GM10847 (cell line): ENCODE data around the gene SLC16A7.

Source experiments
- POLR2A ChIP-seq: IDR thresholded peaks from 2 replicates; pipeline ENCODE4 v1.6.1; 2011; ENCODE audit not compliant: insufficient read length; ENCODE audit errors: extremely low read depth

The SLC16A7 gene

DNA sequence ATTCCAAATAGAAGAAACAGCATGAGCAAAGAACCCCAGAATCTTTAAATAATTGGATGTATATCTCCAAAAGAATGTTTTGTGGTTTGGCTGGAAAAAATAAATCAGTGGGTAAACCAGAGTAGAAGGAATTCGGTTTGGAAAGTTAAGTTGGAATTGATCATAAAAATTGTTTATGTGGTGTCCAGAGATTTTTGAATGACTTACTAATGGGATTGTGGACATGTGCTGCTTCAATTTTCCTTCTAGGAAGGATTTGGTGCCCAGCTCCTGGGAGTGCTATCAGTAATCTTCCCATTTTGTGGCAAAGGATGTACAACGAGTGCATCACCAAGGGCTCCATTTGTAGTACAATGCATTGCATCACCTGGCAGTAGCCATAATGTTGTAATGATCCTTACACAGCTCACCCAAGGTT is 224.8 kb downstream of the SLC16A7 start:
- TF ChIP-seq POLR2A: no peak

DNA sequence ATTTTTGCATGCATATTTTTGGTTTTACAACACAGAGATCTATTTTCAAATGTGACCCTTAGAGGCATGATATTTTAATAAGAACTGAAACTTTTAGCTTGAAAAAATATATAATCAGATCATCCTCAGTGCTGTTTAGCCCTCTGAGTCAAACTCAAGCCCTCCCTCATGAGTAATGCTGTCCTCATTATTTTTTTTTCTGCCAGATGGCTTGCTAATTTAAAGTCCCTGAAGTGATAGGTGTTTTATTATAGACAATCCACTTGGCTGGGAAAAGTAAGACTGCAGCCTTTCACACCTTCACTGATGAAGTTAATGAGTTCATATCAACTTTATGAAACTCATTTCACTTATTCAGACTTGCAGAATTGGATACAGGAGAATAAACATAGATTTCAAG is 227.7 kb downstream of the SLC16A7 start:
- TF ChIP-seq POLR2A: no peak

DNA sequence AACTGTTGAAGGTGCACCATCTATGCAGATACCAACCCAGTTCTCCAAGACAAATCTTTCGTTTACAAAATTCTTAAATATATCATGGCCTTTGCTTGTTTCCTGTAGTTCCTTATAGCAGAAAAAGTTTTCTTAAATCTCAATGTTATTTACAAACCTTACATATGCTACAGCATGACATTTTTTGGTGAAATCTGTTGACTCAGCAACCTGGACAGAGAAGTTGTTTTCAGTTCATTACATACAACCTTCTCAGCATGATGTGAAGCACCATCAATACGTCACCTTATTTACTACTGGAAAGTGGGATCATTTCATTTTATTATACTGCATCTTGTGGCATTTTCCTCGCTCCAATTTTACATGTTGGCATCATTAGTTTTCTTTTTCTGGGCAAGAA is 231.9 kb downstream of the SLC16A7 start:
- no peak for TF ChIP-seq POLR2A

DNA sequence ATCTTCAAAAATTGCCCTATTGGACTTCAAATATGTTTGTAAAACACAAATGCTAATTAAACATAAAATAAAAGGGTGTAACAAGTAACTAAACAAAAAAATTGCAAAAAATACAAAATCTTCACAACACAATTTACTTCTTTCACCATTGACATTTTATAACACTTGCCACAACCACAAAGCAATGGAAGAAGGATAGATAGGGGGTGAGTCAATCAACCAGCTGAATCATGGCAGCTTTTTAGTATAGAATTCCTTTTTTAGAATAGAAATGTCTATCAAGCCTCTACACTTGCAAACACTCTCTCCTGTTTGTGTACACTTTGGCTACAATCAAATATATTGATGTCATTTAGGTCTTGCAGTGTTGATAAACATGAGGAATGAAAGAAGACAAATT is 232.7 kb downstream of the SLC16A7 start:
- TF ChIP-seq POLR2A: no peak

DNA sequence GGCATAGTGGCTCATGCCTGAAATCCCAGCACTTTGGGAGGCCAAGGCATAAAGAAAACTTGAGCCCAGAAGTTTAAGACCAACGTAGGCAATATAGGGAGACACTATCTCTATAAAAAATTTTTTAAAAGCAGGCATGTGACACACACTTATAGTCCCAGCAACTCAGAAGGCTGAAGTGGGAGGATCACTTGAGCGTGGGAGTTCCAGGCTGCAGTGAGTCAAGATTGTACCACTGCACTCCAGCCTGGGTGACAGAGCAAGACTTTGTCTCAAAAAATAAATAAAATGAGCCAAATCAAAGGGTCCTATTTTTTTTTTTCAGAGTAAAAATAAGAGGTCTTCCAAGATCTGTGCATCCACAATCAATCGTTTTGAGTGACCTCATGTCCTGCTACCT is 237.6 kb downstream of the SLC16A7 start:
- no peak for TF ChIP-seq POLR2A

DNA sequence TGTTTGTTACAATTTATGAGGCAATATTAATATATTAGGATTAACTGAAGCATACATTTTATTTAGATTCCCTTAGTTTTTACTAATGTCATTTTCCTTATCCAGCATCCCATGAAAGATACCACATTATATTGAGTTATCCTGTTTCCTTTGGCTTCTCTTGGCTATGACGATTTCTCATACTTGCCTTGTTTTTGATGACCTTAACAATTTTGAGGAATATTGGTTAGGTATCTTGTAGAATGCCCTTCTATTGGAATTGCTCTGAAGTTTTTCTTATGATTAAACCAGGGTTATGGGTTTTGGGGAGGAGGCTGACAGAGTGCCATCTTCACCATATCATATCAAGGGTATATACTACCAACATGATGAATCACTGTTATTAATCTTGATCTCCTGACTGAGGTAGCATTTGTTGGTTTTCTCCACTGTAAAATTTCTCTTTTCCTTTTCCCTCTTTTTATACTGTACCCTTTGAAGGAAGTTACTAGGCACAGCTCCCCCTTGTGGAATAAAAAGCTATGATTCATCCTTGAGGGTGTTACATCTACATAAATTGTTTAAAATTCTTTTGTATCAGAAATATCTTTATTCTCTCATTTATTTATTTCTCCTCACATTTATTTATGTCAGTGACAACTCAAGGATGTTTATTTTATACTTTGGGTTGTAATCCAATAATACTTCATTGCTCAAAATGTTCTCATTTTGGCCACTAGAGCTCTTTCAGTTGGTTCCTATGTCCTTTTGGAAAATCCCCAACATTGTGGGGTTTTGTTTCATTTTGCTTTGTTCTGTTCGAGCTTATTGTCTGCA is 239.0 kb downstream of the SLC16A7 start:
- no peak for TF ChIP-seq POLR2A
